Effector memory CD8-positive, alpha-beta T cell (primary cell): ENCODE measurements around the gene PRKCE.
"Not testable (repeated sequence)": the region's sequence is repeated elsewhere in the genome, so short reads cannot be mapped to it uniquely, and the experiment has no call there.

Experiments
- ATAC-seq: fragments of 150-1000 bp; cut with Tn5 transposase; replicated peaks from 2 replicates; pipeline ENCODE4 v1.10.0; 2021; ENCODE audit warnings: mild to moderate bottlenecking, moderate library complexity
- DNase-seq, 3 experiments: peaks; one replicate each; pipeline ENCODE4 v3.0.0; 2021
- H3K27ac Mint-ChIP-seq, 2 donors: one replicate each; pipeline ENCODE4 v1.8.0; 2022; ENCODE audit warnings: mild to moderate bottlenecking in 2 of 2, mixed read lengths in 2 of 2, moderate library complexity in 2 of 2
- H3K27me3 Mint-ChIP-seq, 2 donors: one replicate each; pipeline ENCODE4 v1.8.0; 2022; ENCODE audit warnings: mixed read lengths in 2 of 2
- H3K36me3 Mint-ChIP-seq: one replicate; pipeline ENCODE4 v1.8.0; 2022; ENCODE audit warnings: mild to moderate bottlenecking, moderate library complexity, mixed read lengths; ENCODE audit not compliant: insufficient read depth
- H3K4me1 Mint-ChIP-seq, 2 donors: one replicate each; pipeline ENCODE4 v1.8.0; 2022; ENCODE audit warnings: low read depth in 2 of 2, mixed read lengths in 2 of 2
- H3K4me3 Mint-ChIP-seq, 2 donors: one replicate each; pipeline ENCODE4 v1.8.0; 2022; ENCODE audit warnings: mild to moderate bottlenecking in 2 of 2, mixed read lengths in 2 of 2, moderate library complexity in 2 of 2
- H3K9me3 Mint-ChIP-seq, 2 donors: one replicate each; pipeline ENCODE4 v1.8.0; 2022; ENCODE audit warnings: mixed read lengths in 2 of 2

PRKCE gene

GRCh38 chr2:45705233-45705632, 53.8 kb downstream of the PRKCE start:
- H3K27ac Mint-ChIP-seq = no peak overlapping the region
- no peaks in the 10 kb centered on the region for H3K27me3 Mint-ChIP-seq
- H3K36me3 Mint-ChIP-seq = no peaks in the 10 kb centered on the region
- ATAC-seq = no peak
- peaks cover 0 to 13% of the 10 kb centered on the region in 2 donors for H3K4me1 Mint-ChIP-seq
- DNase-seq = no peak
- H3K9me3 Mint-ChIP-seq = no peaks in the 10 kb centered on the region
- no peak overlapping the region for H3K4me3 Mint-ChIP-seq

- Mint-ChIP-seq H3K4me3 (no peak overlapping the region), H3K27me3 (no peaks in the 10 kb centered on the region), H3K36me3 (no peaks in the 10 kb centered on the region), H3K4me1 (peaks cover 0 to 9% of the 10 kb centered on the region in 2 donors), H3K27ac (no peak overlapping the region), H3K9me3 (no peaks in the 10 kb centered on the region)
- DNase-seq = no peak
- no peak for ATAC-seq
Observed at GRCh38 chr2:45706033-45706432, 54.6 kb downstream of the PRKCE start.

DNA sequence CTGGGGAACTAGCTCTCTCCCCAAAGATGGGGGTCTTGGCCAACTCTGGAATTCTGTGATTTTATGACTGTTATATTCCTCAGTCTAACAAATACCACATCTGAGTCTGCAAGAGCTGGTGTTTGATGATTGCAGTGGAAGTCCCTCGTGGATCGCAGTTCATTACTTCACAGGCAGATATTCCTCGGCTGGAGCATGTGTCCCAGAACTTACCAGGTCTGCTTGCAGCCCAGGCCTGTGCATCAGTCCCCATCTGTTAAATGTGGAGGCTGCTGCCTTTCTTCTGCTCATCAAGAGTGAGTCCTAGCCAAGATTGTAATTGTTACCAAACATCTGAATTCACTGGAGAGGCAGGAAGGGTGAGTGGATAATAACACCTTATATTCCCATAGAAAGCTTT, 55.5 kb downstream of the PRKCE start:
- ATAC-seq (no peak), DNase-seq (no peak)
- H3K4me3 Mint-ChIP-seq = no peak overlapping the region
- no peaks in the 10 kb centered on the region for H3K9me3 Mint-ChIP-seq
- H3K27me3 Mint-ChIP-seq = no peaks in the 10 kb centered on the region
- no peak overlapping the region for H3K27ac Mint-ChIP-seq
- H3K4me1 Mint-ChIP-seq = peaks cover 0 to 9% of the 10 kb centered on the region in 2 donors
- H3K36me3 Mint-ChIP-seq = peaks cover 1% of the 10 kb centered on the region

DNA sequence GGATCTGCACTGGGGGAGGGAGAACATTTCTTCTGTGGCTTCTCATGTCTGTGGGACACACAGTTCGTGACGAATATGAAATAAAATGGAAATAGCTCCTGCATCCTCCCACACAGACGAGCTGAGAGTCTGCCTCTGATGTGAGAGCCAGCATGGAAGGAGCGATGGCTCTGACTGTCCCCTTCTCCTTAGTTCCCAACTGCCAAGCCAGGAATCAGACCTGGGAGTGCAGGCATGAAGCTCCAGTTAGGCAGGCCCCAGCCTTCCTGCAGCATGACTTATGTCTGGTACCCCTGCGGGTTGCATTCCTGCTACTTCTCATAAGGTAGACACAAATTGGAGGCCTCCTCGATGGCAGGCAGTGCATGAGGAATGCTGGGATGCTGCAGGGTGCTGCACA, 56.2 kb downstream of the PRKCE start:
- H3K36me3 Mint-ChIP-seq = peaks cover 3% of the 10 kb centered on the region
- no peak overlapping the region for H3K27ac Mint-ChIP-seq
- no peaks in the 10 kb centered on the region for H3K9me3 Mint-ChIP-seq
- DNase-seq (no peak), ATAC-seq (no peak)
- peaks cover 4 to 13% of the 10 kb centered on the region in 2 donors for H3K4me1 Mint-ChIP-seq
- no peak overlapping the region for H3K4me3 Mint-ChIP-seq
- H3K27me3 Mint-ChIP-seq = no peaks in the 10 kb centered on the region

DNA sequence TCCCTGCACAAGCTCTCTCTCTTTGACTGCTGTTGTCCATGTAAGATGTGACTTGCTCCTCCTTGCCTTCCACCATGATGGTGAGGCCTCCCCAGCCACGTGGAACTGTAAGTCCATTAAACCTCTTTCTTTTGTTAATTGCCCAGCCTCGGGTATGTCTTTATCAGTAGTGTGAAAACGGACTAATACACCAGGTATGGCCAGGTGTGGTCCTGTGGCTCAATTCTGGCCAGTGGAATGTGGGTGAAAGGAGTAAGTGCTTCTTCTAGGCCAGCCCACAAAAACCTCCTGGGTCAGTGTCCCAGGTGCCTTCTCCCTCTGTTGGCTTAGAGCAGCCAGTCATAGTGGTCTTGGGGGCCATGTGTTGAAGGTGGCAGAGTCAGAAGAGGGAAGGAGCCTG, 57.0 kb downstream of the PRKCE start:
- DNase-seq (no peak), ATAC-seq (no peak)
- no peaks in the 10 kb centered on the region for H3K9me3 Mint-ChIP-seq
- peaks cover 4 to 21% of the 10 kb centered on the region in 2 donors for H3K4me1 Mint-ChIP-seq
- no peak overlapping the region for H3K27ac Mint-ChIP-seq
- H3K4me3 Mint-ChIP-seq = no peak overlapping the region
- no peaks in the 10 kb centered on the region for H3K27me3 Mint-ChIP-seq
- H3K36me3 Mint-ChIP-seq = peaks cover 3% of the 10 kb centered on the region

DNA sequence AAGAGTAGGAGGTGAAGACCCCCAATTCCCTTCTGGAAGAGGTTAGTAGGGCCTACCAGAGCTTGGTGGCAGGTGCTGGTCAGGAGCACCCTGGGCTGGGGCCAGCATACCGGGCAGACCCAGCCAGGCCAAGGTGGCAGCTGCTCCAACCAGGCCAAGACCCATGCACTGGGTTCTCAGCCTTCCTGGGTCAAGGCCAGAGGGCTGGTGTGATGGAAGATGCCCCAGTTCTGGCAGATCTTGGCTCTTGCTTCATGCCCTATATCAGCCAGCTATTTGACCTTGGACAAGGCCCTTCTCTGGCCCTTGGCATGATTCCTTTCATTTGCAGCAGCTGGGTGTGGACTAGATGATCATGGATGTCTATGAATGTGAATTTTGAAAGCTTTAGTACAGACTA, 57.7 kb downstream of the PRKCE start:
- H3K4me3 Mint-ChIP-seq = no peak overlapping the region

DNA sequence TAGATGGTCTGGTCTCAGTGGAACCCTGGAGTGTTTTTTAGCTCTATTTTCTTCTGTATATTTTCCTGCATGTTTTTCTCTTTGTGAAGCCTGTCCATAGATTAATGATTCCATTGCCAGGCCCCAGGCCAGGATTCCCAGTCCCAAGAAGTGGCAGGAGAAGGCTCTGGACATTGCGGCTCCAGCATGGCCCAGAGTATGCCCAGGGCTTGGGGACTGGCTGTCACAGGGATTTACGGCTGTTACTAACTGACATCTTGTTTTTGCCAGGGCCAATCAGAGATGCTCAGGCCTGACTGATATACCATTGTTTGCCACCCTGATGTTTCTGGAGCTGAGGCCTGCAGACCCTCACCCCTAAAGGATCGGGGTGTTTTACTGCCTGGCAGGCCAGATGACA, 59.0 kb downstream of the PRKCE start:
- no peak overlapping the region for H3K27ac Mint-ChIP-seq
- H3K36me3 Mint-ChIP-seq = peaks cover 3% of the 10 kb centered on the region

More for the DNA sequence above, 57.7 kb downstream of the PRKCE start:
- ATAC-seq (no peak), DNase-seq (no peak)
- Mint-ChIP-seq H3K9me3 (no peaks in the 10 kb centered on the region), H3K27me3 (no peaks in the 10 kb centered on the region), H3K27ac (no peak overlapping the region), H3K36me3 (peaks cover 3% of the 10 kb centered on the region), H3K4me1 (peaks cover 4 to 23% of the 10 kb centered on the region in 2 donors)

DNA sequence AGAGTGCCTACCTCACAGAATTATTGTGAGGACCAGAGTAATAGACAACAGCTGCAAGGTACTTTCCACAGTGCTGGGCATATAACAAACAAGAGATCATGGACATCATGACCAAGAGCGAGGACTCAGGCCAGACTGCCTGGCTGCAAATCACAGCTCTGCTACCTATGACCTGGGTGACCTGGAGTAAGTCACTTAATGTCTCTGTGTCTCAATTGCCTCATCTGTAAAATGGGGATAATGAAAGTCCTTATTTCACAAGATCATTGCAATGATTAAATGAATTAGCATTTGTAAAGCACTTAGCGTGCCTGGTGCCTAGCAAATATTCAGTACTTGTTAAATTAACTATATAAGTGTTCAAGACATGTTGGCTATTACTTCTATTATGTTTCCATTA, 59.7 kb downstream of the PRKCE start:
- DNase-seq (no peak), ATAC-seq (no peak)
- H3K27ac Mint-ChIP-seq = no peak overlapping the region
- no peaks in the 10 kb centered on the region for H3K27me3 Mint-ChIP-seq
- H3K36me3 Mint-ChIP-seq = peaks cover 3% of the 10 kb centered on the region
- H3K4me1 Mint-ChIP-seq = peaks cover 8 to 22% of the 10 kb centered on the region in 2 donors
- H3K4me3 Mint-ChIP-seq = no peak overlapping the region
- H3K9me3 Mint-ChIP-seq = no peaks in the 10 kb centered on the region

More for the DNA sequence above, 59.0 kb downstream of the PRKCE start:
- Mint-ChIP-seq H3K4me1 (peaks cover 8 to 22% of the 10 kb centered on the region in 2 donors), H3K4me3 (no peak overlapping the region), H3K9me3 (no peaks in the 10 kb centered on the region), H3K27me3 (no peaks in the 10 kb centered on the region)
- no peak for DNase-seq
- ATAC-seq = no peak

DNA sequence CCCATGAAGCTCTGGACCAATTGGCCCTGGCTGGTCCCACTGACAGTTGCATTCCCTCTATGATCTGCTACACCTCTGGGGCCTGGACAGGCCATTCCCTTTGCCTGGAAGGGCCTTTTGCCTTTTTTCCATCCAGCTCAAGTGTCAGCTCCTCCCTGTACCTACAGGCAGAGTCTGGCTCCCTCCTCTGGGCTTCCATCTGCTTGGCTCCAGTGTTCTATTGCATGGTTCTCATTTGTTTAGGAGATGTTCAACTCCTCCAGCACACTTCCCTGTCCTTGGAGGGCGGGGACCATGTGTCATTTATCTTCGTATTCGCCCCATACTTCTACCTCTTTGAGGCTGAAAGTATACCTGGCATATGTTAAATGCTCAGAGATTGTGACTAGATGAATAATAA, 61.1 kb downstream of the PRKCE start:
- peaks cover 8 to 22% of the 10 kb centered on the region in 2 donors for H3K4me1 Mint-ChIP-seq
- ATAC-seq (no peak), DNase-seq (no peak)
- no peaks in the 10 kb centered on the region for H3K9me3 Mint-ChIP-seq
- no peak overlapping the region for H3K4me3 Mint-ChIP-seq
- H3K36me3 Mint-ChIP-seq = peaks cover 3% of the 10 kb centered on the region
- H3K27ac Mint-ChIP-seq = no peak overlapping the region
- H3K27me3 Mint-ChIP-seq = no peaks in the 10 kb centered on the region

GRCh38 chr2:45713136-45713535, 61.7 kb downstream of the PRKCE start:
- peaks cover 8 to 22% of the 10 kb centered on the region in 2 donors for H3K4me1 Mint-ChIP-seq
- no peaks in the 10 kb centered on the region for H3K27me3 Mint-ChIP-seq
- ATAC-seq (no peak), DNase-seq (no peak)
- no peaks in the 10 kb centered on the region for H3K9me3 Mint-ChIP-seq
- H3K27ac Mint-ChIP-seq = no peak overlapping the region
- H3K36me3 Mint-ChIP-seq = peaks cover 3% of the 10 kb centered on the region
- H3K4me3 Mint-ChIP-seq = no peak overlapping the region

DNA sequence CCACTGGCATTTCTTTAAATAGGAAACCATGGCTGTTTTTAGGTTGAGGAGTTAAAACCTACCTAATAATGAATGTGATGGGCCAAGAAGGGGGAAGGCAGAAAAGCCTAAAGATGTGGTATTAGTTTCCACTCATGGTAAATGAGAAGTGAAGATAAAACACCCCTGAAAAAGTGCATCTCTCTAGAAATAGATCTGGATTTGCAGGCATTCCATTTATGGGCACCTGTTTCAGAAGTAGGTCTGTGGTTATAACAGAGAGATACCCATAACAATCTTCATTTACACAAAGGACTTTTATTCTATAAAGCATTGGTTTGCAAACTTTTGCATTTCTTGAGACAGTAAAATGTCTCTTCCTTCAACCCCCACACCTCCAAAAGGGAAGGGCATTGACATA, 62.1 kb downstream of the PRKCE start:
- Mint-ChIP-seq H3K27me3 (no peaks in the 10 kb centered on the region), H3K36me3 (peaks cover 3% of the 10 kb centered on the region), H3K9me3 (no peaks in the 10 kb centered on the region), H3K4me1 (peaks cover 8 to 21% of the 10 kb centered on the region in 2 donors), H3K27ac (no peak overlapping the region), H3K4me3 (no peak overlapping the region)
- no peak for ATAC-seq
- no peak for DNase-seq

- Mint-ChIP-seq H3K4me1 (peaks cover 8 to 17% of the 10 kb centered on the region in 2 donors), H3K27me3 (no peaks in the 10 kb centered on the region), H3K36me3 (peaks cover 3% of the 10 kb centered on the region), H3K27ac (no peak overlapping the region), H3K4me3 (no peak overlapping the region), H3K9me3 (no peaks in the 10 kb centered on the region)
- no peak for DNase-seq
- ATAC-seq = no peak
Observed at GRCh38 chr2:45714679-45715078, 63.2 kb downstream of the PRKCE start.

GRCh38 chr2:45715601-45716379, 64.3 kb downstream of the PRKCE start:
- Mint-ChIP-seq H3K4me3 (no peak overlapping the region), H3K27ac (no peak overlapping the region), H3K9me3 (no peaks in the 10 kb centered on the region), H3K36me3 (peaks cover 4% of the 10 kb centered on the region), H3K27me3 (no peaks in the 10 kb centered on the region), H3K4me1 (peaks cover 8 to 18% of the 10 kb centered on the region in 2 donors)
- ATAC-seq (no peak), DNase-seq (no peak)

DNA sequence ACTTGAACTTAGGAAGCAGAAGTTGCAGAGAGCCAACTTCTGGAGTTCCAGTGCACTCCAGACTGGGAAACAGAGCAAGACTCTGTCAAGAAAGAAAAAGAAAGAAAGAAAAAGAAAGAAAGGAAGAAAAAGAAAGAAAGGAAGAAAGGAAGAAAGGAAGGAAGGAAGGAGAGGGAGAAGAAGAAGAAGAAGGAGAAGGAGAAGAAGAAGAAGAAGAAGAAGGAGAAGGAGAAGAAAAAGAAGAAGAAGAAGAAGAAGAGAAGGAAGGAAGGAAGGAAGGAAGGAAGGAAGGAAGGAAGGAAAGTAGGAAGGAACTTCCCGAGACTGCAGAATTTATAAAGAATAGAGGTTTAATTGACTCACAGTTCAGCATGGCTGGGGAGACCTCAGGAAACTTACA, 65.0 kb downstream of the PRKCE start:
- H3K4me1 Mint-ChIP-seq = peaks cover 8 to 23% of the 10 kb centered on the region in 2 donors
- not testable (repeated sequence) for DNase-seq, ATAC-seq, H3K9me3 Mint-ChIP-seq, H3K27me3 Mint-ChIP-seq, H3K27ac Mint-ChIP-seq, H3K36me3 Mint-ChIP-seq, H3K4me3 Mint-ChIP-seq
